ENCODE data around the gene AKR7A3.

GRCh38 chr1:19305880-19306279 is 17.3 kb upstream of the AKR7A3 start:
- TF ChIP-seq YY1 (IDR thresholded peaks at IDR 0.05; ENCODE audit: insufficient read depth, insufficient read length) (no peak), SUZ12 (IDR thresholded peaks at IDR 0.05; ENCODE audit: extremely low read depth, insufficient read depth, insufficient read length) (no peak), ZNF274 (IDR thresholded peaks at IDR 0.05; ENCODE audit: low read depth, low read length) (no peak)
